Type B pancreatic cell (in vitro differentiated cells): Measurements from ENCODE around the gene ARHGAP31. TPM values are rescaled to one million over a fixed set of nuclear protein-coding genes. Genes with fewer than 3 reads are reported as not detected.
"Not testable (repeated sequence)": the region's sequence is repeated elsewhere in the genome, so short reads cannot be mapped to it uniquely, and the experiment has no call there.

Experiments used
- DNase-seq: peaks from one replicate; pipeline ENCODE4 v3.0.0; 2021; ENCODE audit warnings: mixed read lengths; ENCODE audit not compliant: unreplicated experiment; ENCODE audit errors: extremely low spot score
- H3K27ac Mint-ChIP-seq: 2 replicates; pipeline ENCODE4 v1.8.0; 2021; ENCODE audit warnings: mild to moderate bottlenecking, mixed read lengths
- H3K27me3 Mint-ChIP-seq: 2 replicates; pipeline ENCODE4 v1.8.0; 2021; ENCODE audit warnings: mixed read lengths
- H3K36me3 Mint-ChIP-seq: 2 replicates; pipeline ENCODE4 v1.8.0; 2021; ENCODE audit warnings: mixed read lengths
- H3K4me1 Mint-ChIP-seq: one replicate; pipeline ENCODE4 v1.8.0; 2021; ENCODE audit warnings: mixed read lengths; ENCODE audit not compliant: unreplicated experiment
- H3K4me3 Mint-ChIP-seq: 2 replicates; pipeline ENCODE4 v1.8.0; 2021; ENCODE audit warnings: mild to moderate bottlenecking, mixed read lengths
- H3K9me3 Mint-ChIP-seq: 2 replicates; pipeline ENCODE4 v1.8.0; 2021; ENCODE audit warnings: mixed read lengths
- CTCF ChIP-seq: fragments of 200-600 bp; sonication (generic); conservative IDR thresholded peaks from 2 replicates; pipeline ENCODE4 v1.5.0; 2021; ENCODE audit warnings: antibody characterized with exemption, mild to moderate bottlenecking
- total RNA-seq: library from RNA; stranded (reverse); gene quantifications from 2 replicates; pipeline ENCODE4 v1.2.1, GENCODE V29; 2021; ENCODE audit warnings: low replicate concordance

The ARHGAP31 gene
- total RNA-seq, 1 donor from 2014 or later = 17.3 TPM

GRCh38 chr3:119304201-119304713, 10.1 kb downstream of the ARHGAP31 start:
- Mint-ChIP-seq H3K4me1 (peaks cover 7% of the 10 kb centered on the region), H3K4me3 (no peak overlapping the region), H3K9me3 (peaks cover 10% of the 10 kb centered on the region), H3K27me3 (no peaks in the 10 kb centered on the region), H3K27ac (no peak overlapping the region), H3K36me3 (peaks cover 3% of the 10 kb centered on the region)
- TF ChIP-seq CTCF = no peak
- DNase-seq = no peak

- no peak for TF ChIP-seq CTCF
- Mint-ChIP-seq H3K4me1 (peaks cover 7% of the 10 kb centered on the region), H3K36me3 (peaks cover 7% of the 10 kb centered on the region), H3K4me3 (no peak overlapping the region), H3K27ac (no peak overlapping the region), H3K27me3 (no peaks in the 10 kb centered on the region), H3K9me3 (peaks cover 10% of the 10 kb centered on the region)
- DNase-seq = no peak
These were observed 11.1 kb downstream of the ARHGAP31 start for GRCh38 chr3:119305286-119305685.

GRCh38 chr3:119306378-119306777, 12.2 kb downstream of the ARHGAP31 start:
- not testable (repeated sequence) for H3K9me3 Mint-ChIP-seq, H3K27ac Mint-ChIP-seq, H3K27me3 Mint-ChIP-seq, H3K4me3 Mint-ChIP-seq, H3K4me1 Mint-ChIP-seq, DNase-seq, H3K36me3 Mint-ChIP-seq

GRCh38 chr3:119308355-119308754, 14.2 kb downstream of the ARHGAP31 start:
- no peak overlapping the region for H3K4me3 Mint-ChIP-seq
- DNase-seq = no peak
- H3K27ac Mint-ChIP-seq = no peak overlapping the region
- no peaks in the 10 kb centered on the region for H3K4me1 Mint-ChIP-seq
- no peaks in the 10 kb centered on the region for H3K27me3 Mint-ChIP-seq
- no peak for TF ChIP-seq CTCF
- H3K36me3 Mint-ChIP-seq = peaks cover 12% of the 10 kb centered on the region
- H3K9me3 Mint-ChIP-seq = peaks cover 10% of the 10 kb centered on the region

GRCh38 chr3:119309591-119309990, 15.4 kb downstream of the ARHGAP31 start:
- peaks cover 4% of the 10 kb centered on the region for H3K4me1 Mint-ChIP-seq
- peaks cover 10% of the 10 kb centered on the region for H3K9me3 Mint-ChIP-seq
- no peak overlapping the region for H3K27ac Mint-ChIP-seq
- H3K4me3 Mint-ChIP-seq = no peak overlapping the region
- peaks cover 12% of the 10 kb centered on the region for H3K36me3 Mint-ChIP-seq
- TF ChIP-seq CTCF = no peak
- DNase-seq = no peak
- no peaks in the 10 kb centered on the region for H3K27me3 Mint-ChIP-seq

- DNase-seq = no peak
- Mint-ChIP-seq H3K36me3 (peaks cover 12% of the 10 kb centered on the region), H3K27me3 (no peaks in the 10 kb centered on the region), H3K9me3 (peaks cover 10% of the 10 kb centered on the region), H3K4me3 (no peak overlapping the region), H3K4me1 (peaks cover 4% of the 10 kb centered on the region), H3K27ac (no peak overlapping the region)
- no peak for TF ChIP-seq CTCF
These were observed 15.9 kb downstream of the ARHGAP31 start for GRCh38 chr3:119310071-119310470.
